Activated CD4-positive, alpha-beta T cell treated with anti-CD3 and anti-CD28 coated beads for 48 hours (primary cell): ENCODE measurements around the gene TCP11L2.
"Not testable (repeated sequence)": the region's sequence is repeated elsewhere in the genome, so short reads cannot be mapped to it uniquely, and the experiment has no call there.

Source experiments
- DNase-seq: peaks from one replicate; pipeline ENCODE4 v3.0.0-alpha.2; 2020

The TCP11L2 gene

GRCh38 chr12:106309671-106310505 lies 7.4 kb downstream of the TCP11L2 start:
- DNase-seq: no peak

- DNase-seq: no peak
Observed at GRCh38 chr12:106310687-106311086, 8.2 kb downstream of the TCP11L2 start.

- no peak for DNase-seq
Observed at GRCh38 chr12:106311139-106311538, 8.6 kb downstream of the TCP11L2 start.

GRCh38 chr12:106313413-106313812 lies 10.9 kb downstream of the TCP11L2 start:
- not testable (repeated sequence) for DNase-seq

GRCh38 chr12:106315523-106315922 lies 13.0 kb downstream of the TCP11L2 start:
- no peak for DNase-seq

GRCh38 chr12:106317406-106318082 lies 15.0 kb downstream of the TCP11L2 start:
- DNase-seq: no peak

GRCh38 chr12:106321139-106321850 lies 18.8 kb downstream of the TCP11L2 start:
- DNase-seq: no peak

- DNase-seq: no peak
Observed at GRCh38 chr12:106323537-106323936, 21.0 kb downstream of the TCP11L2 start.

GRCh38 chr12:106327309-106327869 lies 24.9 kb downstream of the TCP11L2 start:
- DNase-seq: no peak

- no peak for DNase-seq
Observed at GRCh38 chr12:106328735-106329134, 26.2 kb downstream of the TCP11L2 start.

- no peak for DNase-seq
Observed at GRCh38 chr12:106329231-106329982, 26.9 kb downstream of the TCP11L2 start.

GRCh38 chr12:106331599-106331998 lies 29.1 kb downstream of the TCP11L2 start:
- DNase-seq: no peak

GRCh38 chr12:106332536-106332935 lies 30.0 kb downstream of the TCP11L2 start:
- no peak for DNase-seq

GRCh38 chr12:106333010-106333409 lies 30.5 kb downstream of the TCP11L2 start:
- no peak for DNase-seq

GRCh38 chr12:106333756-106334155 lies 31.2 kb downstream of the TCP11L2 start:
- no peak for DNase-seq

GRCh38 chr12:106341086-106341877 lies 38.7 kb downstream of the TCP11L2 start:
- no peak for DNase-seq

GRCh38 chr12:106342397-106343213 lies 40.1 kb downstream of the TCP11L2 start:
- no peak for DNase-seq

- DNase-seq: no peak
Observed at GRCh38 chr12:106343214-106343528, 40.6 kb downstream of the TCP11L2 start.

- no peak for DNase-seq
Observed at GRCh38 chr12:106344131-106344530, 41.6 kb downstream of the TCP11L2 start.

GRCh38 chr12:106345746-106346145 lies 43.2 kb downstream of the TCP11L2 start:
- no peak for DNase-seq

GRCh38 chr12:106348411-106348810 lies 45.9 kb downstream of the TCP11L2 start:
- DNase-seq: no peak
